ENCODE data around the gene C1orf21. TPM values are rescaled to one million over a fixed set of nuclear protein-coding genes. Genes with fewer than 3 reads are reported as not detected.

Gene C1orf21
- total and polyA plus RNA-seq, 2 donors (not counting 1 experiment from before 2014, with no cell fraction given): under 0.01 to 0.32 TPM

DNA sequence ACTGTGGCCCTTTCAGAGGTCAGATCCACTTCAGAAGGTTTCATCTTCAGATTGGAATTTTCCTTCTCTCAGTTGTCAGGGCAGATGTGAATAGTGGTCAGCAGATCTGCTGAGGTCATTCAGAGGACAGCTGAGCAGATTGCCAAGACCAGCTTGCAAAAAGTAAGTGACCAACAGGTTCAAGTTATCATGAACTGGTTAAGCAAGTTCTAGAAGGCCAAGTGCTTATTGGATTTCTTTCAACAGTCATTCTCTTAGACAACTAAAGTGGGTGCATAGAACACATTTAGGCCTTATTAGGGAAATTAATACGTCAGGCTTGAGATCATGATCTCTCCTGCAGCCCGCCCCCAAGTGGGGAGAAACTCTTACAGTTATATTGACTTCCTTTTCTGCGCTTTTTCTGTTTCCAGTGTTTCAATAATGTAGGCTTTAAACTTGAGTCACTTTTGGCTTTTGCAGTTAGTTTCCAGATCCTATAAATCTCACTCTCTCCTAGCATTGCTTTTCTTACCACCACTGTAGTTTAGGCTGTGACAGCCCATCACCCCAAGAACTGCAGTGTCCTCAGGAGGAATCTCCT lies 96.4 kb downstream of the C1orf21 start:
- Mint-ChIP-seq H3K27ac (no peak overlapping the region), H3K9me3 (ENCODE audit: insufficient read depth) (no peaks in the 10 kb centered on the region), H3K27me3 (no peaks in the 10 kb centered on the region), H3K4me1 (no peaks in the 10 kb centered on the region), H3K4me3 (no peak overlapping the region)
- Histone ChIP-seq H3K27ac (ENCODE audit: low read length in 2 of 2) (no peak overlapping the region), H3K4me1 (ENCODE audit: control insufficient read depth in 2 of 2, insufficient read depth in 2 of 2, low read length in 2 of 2) (no peaks in the 10 kb centered on the region), H3K4me3 (ENCODE audit: control extremely low read depth in 1 of 5, extremely low read depth in 1 of 5, insufficient read depth in 1 of 5, low read depth in 2 of 5, low read length in 4 of 5) (no peak overlapping the region), H3K27me3 (replicated peaks in 1 of 4; ENCODE audit: control extremely low read depth in 1 of 4, control insufficient read depth in 3 of 4, insufficient read depth in 4 of 4, low read length in 3 of 4) (no peaks in the 10 kb centered on the region), H3K79me2 (ENCODE audit: control insufficient read depth, insufficient read depth, low read length) (no peaks in the 10 kb centered on the region), H4K20me1 (ENCODE audit: control insufficient read depth, insufficient read depth, low read length, poor library complexity, severe bottlenecking) (no peaks in the 10 kb centered on the region), H3K9me3 (ENCODE audit: control extremely low read depth in 1 of 3, control insufficient read depth in 2 of 3, insufficient read depth in 1 of 3, low read length in 2 of 3) (no peaks in the 10 kb centered on the region), H3K4me2 (replicated peaks; ENCODE audit: low read depth, low read length, poor library complexity, severe bottlenecking) (no peak overlapping the region), H3K9ac (ENCODE audit: low read length) (no peak overlapping the region), H2AFZ (ENCODE audit: insufficient read depth, low read depth, low read length, poor library complexity, severe bottlenecking) (no peak overlapping the region), H3K36me3 (replicated peaks in 1 of 2; ENCODE audit: control extremely low read depth in 1 of 2, control insufficient read depth in 1 of 2, extremely low read depth in 1 of 2, insufficient read depth in 2 of 2, low read length in 1 of 2) (no peaks in the 10 kb centered on the region)
- ATAC-seq (ENCODE audit: low read depth): no peak
- intact Hi-C loops (cut with micrococcal nuclease): no loop called here
- WGBS (ENCODE audit: insufficient coverage): 60% methylated on average over 1 of the region's 3 CpGs
- CTCF ChIA-PET: no interaction called here
- DNase-seq: no peak
- POLR2A ChIA-PET: no interaction called here
- TF ChIP-seq EZH2 (IDR thresholded peaks at IDR 0.05; ENCODE audit: borderline replicate concordance, insufficient read depth, low read depth, low read length, poor library complexity, severe bottlenecking): no peak
- TF ChIP-seq, protein P1, sequence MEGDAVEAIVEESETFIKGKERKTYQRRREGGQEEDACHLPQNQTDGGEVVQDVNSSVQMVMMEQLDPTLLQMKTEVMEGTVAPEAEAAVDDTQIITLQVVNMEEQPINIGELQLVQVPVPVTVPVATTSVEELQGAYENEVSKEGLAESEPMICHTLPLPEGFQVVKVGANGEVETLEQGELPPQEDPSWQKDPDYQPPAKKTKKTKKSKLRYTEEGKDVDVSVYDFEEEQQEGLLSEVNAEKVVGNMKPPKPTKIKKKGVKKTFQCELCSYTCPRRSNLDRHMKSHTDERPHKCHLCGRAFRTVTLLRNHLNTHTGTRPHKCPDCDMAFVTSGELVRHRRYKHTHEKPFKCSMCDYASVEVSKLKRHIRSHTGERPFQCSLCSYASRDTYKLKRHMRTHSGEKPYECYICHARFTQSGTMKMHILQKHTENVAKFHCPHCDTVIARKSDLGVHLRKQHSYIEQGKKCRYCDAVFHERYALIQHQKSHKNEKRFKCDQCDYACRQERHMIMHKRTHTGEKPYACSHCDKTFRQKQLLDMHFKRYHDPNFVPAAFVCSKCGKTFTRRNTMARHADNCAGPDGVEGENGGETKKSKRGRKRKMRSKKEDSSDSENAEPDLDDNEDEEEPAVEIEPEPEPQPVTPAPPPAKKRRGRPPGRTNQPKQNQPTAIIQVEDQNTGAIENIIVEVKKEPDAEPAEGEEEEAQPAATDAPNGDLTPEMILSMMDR (IDR thresholded peaks at IDR 0.05): no peak

- no peak for TF ChIP-seq EZH2 (IDR thresholded peaks at IDR 0.05; ENCODE audit: borderline replicate concordance, insufficient read depth, low read depth, low read length, poor library complexity, severe bottlenecking)
- TF ChIP-seq, protein P1 (IDR thresholded peaks at IDR 0.05): no peak
- ATAC-seq (ENCODE audit: low read depth) (no peak), DNase-seq (no peak)
- Histone ChIP-seq H3K79me2 (ENCODE audit: control insufficient read depth, insufficient read depth, low read length) (no peaks in the 10 kb centered on the region), H3K4me2 (replicated peaks; ENCODE audit: low read depth, low read length, poor library complexity, severe bottlenecking) (no peak overlapping the region), H3K4me1 (ENCODE audit: control insufficient read depth in 2 of 2, insufficient read depth in 2 of 2, low read length in 2 of 2) (no peaks in the 10 kb centered on the region), H3K27me3 (replicated peaks in 1 of 4; ENCODE audit: control extremely low read depth in 1 of 4, control insufficient read depth in 3 of 4, insufficient read depth in 4 of 4, low read length in 3 of 4) (no peaks in the 10 kb centered on the region), H3K36me3 (replicated peaks in 1 of 2; ENCODE audit: control extremely low read depth in 1 of 2, control insufficient read depth in 1 of 2, extremely low read depth in 1 of 2, insufficient read depth in 2 of 2, low read length in 1 of 2) (no peaks in the 10 kb centered on the region), H3K27ac (ENCODE audit: low read length in 2 of 2) (no peak overlapping the region), H2AFZ (ENCODE audit: insufficient read depth, low read depth, low read length, poor library complexity, severe bottlenecking) (no peak overlapping the region), H3K4me3 (ENCODE audit: control extremely low read depth in 1 of 5, extremely low read depth in 1 of 5, insufficient read depth in 1 of 5, low read depth in 2 of 5, low read length in 4 of 5) (no peak overlapping the region), H3K9me3 (ENCODE audit: control extremely low read depth in 1 of 3, control insufficient read depth in 2 of 3, insufficient read depth in 1 of 3, low read length in 2 of 3) (no peaks in the 10 kb centered on the region), H3K9ac (ENCODE audit: low read length) (no peak overlapping the region), H4K20me1 (ENCODE audit: control insufficient read depth, insufficient read depth, low read length, poor library complexity, severe bottlenecking) (no peaks in the 10 kb centered on the region)
- no peaks in the 10 kb centered on the region for H3K9me3 Mint-ChIP-seq (ENCODE audit: insufficient read depth)
- H3K4me3 Mint-ChIP-seq: no peak overlapping the region
- no peaks in the 10 kb centered on the region for H3K4me1 Mint-ChIP-seq
- POLR2A ChIA-PET: no interaction called here
- no peaks in the 10 kb centered on the region for H3K27me3 Mint-ChIP-seq
- WGBS (ENCODE audit: insufficient coverage): 73% methylated on average over 5 of the region's 9 CpGs
- CTCF ChIA-PET: no interaction called here
- intact Hi-C loops (cut with micrococcal nuclease): no loop called here
- no peak overlapping the region for H3K27ac Mint-ChIP-seq
These were observed 99.2 kb downstream of the C1orf21 start for GRCh38 chr1:184485751-184486723.
